ENCODE measurements around the gene NAV2.

DNA sequence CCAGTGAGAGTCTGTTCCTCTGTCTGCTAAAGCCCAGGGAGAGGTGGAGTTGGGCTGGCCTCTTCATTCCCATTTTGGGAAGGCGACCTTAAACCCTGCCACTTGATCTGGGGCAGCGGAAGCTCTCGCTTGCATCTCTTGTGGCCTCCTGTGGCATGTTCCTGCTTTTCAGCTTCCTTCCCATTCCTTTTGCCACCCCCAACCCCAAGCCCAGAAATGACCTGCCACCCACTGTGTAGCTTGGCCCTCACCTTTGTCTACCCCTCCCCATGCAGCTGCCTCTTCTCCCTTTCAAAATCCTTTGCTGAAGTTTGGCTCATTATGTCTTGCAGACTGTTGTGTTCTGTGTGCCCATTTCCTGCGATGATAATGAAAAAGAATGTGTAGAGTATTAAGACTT lies 337.4 kb downstream of the NAV2 start:
- TF ChIP-seq, protein P1, sequence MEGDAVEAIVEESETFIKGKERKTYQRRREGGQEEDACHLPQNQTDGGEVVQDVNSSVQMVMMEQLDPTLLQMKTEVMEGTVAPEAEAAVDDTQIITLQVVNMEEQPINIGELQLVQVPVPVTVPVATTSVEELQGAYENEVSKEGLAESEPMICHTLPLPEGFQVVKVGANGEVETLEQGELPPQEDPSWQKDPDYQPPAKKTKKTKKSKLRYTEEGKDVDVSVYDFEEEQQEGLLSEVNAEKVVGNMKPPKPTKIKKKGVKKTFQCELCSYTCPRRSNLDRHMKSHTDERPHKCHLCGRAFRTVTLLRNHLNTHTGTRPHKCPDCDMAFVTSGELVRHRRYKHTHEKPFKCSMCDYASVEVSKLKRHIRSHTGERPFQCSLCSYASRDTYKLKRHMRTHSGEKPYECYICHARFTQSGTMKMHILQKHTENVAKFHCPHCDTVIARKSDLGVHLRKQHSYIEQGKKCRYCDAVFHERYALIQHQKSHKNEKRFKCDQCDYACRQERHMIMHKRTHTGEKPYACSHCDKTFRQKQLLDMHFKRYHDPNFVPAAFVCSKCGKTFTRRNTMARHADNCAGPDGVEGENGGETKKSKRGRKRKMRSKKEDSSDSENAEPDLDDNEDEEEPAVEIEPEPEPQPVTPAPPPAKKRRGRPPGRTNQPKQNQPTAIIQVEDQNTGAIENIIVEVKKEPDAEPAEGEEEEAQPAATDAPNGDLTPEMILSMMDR (IDR thresholded peaks at IDR 0.05; ENCODE audit: poor library complexity, severe bottlenecking): no peak
- TF ChIP-seq, protein P2, sequence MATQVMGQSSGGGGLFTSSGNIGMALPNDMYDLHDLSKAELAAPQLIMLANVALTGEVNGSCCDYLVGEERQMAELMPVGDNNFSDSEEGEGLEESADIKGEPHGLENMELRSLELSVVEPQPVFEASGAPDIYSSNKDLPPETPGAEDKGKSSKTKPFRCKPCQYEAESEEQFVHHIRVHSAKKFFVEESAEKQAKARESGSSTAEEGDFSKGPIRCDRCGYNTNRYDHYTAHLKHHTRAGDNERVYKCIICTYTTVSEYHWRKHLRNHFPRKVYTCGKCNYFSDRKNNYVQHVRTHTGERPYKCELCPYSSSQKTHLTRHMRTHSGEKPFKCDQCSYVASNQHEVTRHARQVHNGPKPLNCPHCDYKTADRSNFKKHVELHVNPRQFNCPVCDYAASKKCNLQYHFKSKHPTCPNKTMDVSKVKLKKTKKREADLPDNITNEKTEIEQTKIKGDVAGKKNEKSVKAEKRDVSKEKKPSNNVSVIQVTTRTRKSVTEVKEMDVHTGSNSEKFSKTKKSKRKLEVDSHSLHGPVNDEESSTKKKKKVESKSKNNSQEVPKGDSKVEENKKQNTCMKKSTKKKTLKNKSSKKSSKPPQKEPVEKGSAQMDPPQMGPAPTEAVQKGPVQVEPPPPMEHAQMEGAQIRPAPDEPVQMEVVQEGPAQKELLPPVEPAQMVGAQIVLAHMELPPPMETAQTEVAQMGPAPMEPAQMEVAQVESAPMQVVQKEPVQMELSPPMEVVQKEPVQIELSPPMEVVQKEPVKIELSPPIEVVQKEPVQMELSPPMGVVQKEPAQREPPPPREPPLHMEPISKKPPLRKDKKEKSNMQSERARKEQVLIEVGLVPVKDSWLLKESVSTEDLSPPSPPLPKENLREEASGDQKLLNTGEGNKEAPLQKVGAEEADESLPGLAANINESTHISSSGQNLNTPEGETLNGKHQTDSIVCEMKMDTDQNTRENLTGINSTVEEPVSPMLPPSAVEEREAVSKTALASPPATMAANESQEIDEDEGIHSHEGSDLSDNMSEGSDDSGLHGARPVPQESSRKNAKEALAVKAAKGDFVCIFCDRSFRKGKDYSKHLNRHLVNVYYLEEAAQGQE (IDR thresholded peaks at IDR 0.05; ENCODE audit: borderline replicate concordance): no peak
- no peak for TF ChIP-seq EP300 (conservative IDR thresholded peaks at IDR 0.05; ENCODE audit: poor library complexity, severe bottlenecking)
- TF ChIP-seq POLR2AphosphoS5 (IDR thresholded peaks at IDR 0.05): no peak
- no peak for TF ChIP-seq RAD21 (conservative IDR thresholded peaks at IDR 0.05)

Measured in neural cell (in vitro differentiated cells).